GM21390 (cell line): ENCODE results near the gene CNOT4.
"Not testable (repeated sequence)": the region's sequence is repeated elsewhere in the genome, so short reads cannot be mapped to it uniquely, and the experiment has no call there.

Source experiments
- ATAC-seq: cut with Tn5 transposase; IDR thresholded peaks from one replicate; pipeline ENCODE4 v1.9.1; 2021; ENCODE audit not compliant: unreplicated experiment

The CNOT4 gene

GRCh38 chr7:135514856-135515255 lies 5.0 kb upstream of the CNOT4 start:
- ATAC-seq: no peak

DNA sequence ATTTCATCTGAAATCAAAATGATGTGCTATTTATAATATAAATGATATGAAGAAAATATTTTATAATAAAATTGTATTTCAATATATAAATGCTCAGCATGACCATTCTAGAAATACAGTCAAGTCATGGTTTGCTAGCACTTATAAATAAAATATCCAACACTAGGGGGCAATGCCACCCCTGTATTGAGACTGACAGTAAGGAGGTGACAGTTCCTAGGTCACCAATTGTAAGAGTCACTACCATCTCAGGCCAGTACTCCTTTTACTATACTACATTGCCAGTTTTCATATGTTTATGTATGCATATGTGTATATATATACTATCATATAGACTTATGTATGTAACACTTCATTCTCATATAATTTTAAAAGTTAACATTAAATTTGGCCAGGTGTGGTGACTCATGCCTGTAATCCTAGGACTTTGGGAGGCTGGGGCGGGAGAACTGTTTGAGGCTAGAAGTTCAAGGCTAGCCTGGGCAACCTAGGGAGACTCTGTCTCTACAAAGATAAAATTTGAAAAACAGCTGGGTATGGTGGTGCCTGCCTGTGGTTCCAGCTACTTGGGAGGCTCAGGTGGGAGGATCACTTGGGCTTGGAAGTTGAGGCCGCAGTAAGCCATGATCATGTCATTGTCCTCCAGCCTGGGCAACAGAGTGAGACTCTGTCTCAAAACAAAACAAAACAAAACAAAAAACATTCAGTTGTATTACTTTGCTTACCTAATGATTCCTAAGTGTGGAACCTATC lies 2.4 kb upstream of the CNOT4 start:
- ATAC-seq: peak; percentile 27

DNA sequence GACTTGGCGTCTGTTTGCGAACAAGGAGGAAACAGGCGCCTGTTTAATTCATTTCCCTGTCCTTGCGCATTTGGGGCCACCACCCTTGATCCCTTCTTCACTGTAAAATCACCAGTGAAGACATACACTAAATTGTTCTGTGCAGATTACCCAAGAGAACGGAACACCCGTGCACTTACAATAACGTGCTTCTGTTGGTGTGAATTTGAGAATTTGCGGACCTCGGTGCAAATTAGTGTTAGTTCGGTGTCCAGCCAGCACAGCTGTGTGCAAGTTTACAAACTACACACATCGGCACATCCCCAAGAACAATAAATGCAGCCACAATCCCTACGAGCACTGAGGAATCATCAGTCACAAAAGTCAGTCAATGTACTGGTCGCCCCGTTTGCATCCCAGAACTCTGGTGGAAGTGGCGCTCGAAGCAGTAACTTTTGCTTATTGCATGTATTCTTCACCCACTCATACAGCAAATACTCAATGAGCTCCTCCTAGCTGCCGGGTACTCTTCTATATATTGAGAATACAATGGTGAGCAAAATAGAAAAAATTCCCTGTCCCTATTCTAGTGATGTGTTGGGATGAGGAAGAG lies 786 bp upstream of the CNOT4 start:
- no peak for ATAC-seq

GRCh38 chr7:135509589-135509838 lies 388 bp downstream of the CNOT4 start:
- no peak for ATAC-seq

GRCh38 chr7:135508883-135509588 lies 866 bp downstream of the CNOT4 start:
- peak; percentile 22 for ATAC-seq

DNA sequence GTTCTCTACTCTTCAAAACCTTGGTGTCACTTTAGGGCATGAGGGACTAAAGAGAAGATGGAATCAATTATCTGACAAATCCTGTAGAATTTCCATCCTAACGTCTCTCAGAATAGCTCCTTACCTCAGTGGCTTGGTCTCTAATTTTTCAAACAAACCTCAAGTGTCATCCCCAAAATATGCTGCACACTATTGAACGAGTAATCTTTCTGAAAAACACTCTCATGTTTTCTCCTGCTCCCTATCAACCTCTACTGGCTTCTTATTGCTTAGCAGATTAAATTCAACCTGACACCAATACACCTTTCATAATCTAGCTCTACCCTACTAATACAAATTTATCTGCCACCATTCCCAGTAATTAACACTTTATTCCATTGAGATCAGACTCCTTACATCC lies 8.5 kb downstream of the CNOT4 start:
- no peak for ATAC-seq

- ATAC-seq: no peak
These were observed 10.1 kb downstream of the CNOT4 start for GRCh38 chr7:135499818-135500217.

DNA sequence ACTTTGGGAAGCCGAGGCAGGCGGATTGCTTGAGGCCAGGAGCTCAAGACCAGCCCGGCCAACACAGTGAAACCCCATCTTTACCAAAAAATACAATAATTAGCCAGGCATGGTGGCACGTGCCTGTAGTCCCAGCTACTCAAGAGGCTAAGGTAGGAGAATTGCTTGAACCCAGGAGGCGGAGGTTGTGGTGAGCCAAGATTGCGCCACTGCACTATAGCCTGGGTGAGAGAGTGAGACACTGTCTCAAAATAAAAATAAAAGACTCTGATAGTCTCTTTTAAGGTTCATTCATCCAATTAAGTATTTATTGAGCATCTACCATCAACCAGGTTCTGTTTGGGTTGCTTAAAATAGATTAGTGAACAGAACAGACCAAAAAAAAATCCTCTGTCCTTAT lies 12.7 kb downstream of the CNOT4 start:
- not testable (repeated sequence) for ATAC-seq

DNA sequence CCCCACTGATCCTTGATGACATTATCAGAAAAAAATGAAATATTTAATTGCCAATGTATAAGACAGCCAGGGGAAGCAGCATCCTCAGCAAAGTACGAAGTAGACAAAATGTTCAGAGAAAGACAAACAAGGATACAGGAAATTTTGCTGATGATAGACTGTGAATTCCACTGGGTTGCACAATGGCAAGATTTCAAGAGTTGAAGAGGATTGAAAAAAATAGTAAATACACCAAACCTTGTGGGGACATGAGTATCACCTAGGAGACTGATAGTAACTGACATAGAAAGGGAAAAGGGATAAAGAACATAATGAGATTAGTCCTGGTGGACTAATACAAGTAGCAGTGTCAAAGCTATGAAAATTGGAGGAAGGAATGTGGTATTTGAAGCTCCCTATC lies 16.5 kb downstream of the CNOT4 start:
- ATAC-seq: no peak

- no peak for ATAC-seq
These were observed 17.8 kb downstream of the CNOT4 start for GRCh38 chr7:135492151-135492550.

GRCh38 chr7:135490783-135491182 lies 19.1 kb downstream of the CNOT4 start:
- ATAC-seq: no peak

DNA sequence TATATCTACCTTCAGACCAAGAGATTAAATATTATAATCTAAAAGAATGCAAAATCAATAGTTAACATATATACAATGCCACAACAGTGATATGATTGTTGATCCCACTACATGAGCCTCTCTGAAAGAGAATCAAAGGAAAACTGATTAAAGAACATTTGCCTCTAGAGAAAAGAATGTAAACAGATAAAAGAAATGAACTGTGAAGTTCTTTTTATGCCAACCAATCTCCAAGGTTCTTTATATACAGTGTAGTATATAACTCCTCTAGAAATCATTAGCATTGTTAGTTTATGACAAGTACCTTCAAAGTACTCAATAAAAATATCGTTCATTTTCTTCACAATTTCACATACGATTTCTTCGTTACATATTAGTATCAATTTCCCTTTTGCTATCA lies 20.1 kb downstream of the CNOT4 start:
- ATAC-seq: no peak

DNA sequence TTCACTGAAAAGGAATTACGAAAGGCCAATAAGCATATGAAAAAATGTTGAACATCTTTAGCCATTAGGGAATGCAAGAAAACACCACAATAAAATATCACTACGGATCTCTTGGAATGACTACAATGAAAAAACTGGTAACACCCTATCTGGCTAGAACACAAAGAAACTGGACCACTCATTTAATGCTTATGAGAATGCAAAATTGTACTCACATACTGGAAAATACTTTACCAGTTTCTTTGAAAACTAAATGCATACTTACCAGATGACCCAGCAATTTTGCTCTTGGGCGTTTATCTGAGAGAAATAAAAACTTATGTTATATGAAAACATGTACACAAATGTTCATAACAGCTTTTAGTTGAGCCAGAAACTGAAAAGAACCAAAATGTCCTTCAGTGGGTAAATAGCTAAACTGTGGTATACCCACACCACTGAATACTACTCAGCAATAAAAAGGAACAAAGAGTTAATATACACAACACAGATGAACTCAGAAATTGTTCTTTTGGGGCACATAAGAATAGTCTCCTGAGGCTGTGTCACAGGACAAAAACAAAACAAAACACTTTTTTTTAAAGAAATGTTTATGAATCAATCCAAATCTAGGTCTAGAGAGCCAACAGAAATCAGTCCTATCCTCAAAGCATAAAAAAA lies 23.5 kb downstream of the CNOT4 start:
- ATAC-seq: no peak

DNA sequence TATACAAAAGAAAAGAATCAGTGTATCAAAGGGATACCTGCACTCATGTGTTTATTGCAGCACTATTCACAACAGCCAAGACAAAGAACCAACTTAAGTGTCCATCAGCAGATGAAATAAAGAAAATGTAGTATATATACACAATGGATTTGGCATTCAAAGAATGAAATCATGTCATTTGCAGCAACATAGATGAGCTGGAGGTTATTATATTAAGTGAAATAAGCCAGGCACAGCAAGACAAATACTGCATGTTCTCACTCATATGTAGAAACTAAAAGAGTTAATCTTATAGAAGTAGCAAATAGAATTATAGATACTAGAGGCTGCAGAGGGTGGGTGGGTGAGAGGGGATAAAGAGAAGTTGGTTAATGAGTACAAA lies 28.3 kb downstream of the CNOT4 start:
- ATAC-seq: no peak

DNA sequence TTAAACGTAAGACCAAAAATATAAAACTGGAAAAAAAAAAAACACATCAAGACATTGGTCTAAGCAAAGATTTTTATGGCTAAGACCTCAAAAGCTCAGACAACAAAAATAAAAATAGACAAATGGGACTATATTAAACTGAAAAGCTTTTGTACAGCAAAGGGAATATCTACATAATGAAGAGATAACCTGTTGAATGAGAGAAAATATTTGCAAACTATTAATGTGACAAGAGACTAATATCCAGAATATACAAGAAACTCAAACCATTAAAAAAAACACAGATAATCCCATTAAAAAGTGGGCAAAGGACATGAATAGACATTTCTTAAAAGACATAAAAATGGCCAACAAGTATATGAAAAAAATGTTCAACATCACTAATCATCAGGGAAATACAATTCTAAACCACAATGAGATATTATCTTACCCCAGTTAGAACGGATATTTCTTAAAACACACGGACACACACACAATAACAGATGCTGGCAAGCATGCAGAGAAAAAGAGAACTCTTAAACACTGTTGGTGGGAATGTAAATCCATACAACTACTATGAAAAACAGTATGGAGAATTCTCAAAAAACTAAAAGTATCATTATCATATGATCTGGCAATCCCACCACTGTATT lies 28.8 kb downstream of the CNOT4 start:
- ATAC-seq: no peak

GRCh38 chr7:135475521-135475920 lies 34.4 kb downstream of the CNOT4 start:
- ATAC-seq: no peak

DNA sequence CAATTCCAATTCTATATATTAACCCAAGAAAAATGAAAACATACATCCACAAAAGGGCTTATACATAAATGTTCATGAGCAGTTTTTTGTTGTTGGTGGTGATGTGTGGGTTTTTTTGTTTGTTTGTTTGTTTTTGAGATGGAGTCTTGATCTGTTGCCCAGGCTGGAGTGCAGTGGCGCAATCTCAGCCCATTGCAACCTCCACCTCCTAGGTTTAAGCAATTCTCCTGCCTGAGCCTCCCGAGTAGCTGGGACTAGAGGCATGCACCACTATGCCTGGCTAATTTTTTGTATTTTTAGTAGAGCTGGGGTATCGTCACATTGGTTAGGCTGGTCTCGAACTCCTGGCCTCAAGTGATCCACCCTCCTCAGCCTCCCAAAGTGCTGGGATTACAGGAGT lies 40.2 kb downstream of the CNOT4 start:
- ATAC-seq: not testable (repeated sequence)

DNA sequence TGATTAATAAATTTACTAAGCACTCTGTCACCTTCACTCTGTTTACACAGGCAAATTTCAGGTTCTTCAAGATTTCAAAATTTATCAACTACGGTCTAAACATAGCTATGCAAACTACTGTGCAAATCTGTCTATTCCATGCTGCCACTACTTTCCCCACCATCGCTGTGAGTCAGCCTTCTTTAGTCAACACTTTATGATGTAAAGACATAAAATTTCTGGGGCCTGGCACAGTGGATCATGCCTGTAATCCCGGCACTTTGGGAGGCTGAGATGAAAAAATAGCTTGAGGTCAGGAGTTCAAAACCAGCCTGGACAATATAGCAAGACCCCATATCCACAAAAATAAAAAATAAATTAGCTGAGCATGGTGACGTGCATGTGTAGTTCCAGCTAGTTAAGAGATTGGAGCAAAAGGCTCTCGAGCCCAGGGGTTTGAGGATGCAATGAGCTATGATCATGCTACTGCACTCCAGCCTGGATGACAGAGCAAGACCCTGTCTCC lies 42.6 kb downstream of the CNOT4 start:
- ATAC-seq: no peak

GRCh38 chr7:135466442-135467206 lies 43.3 kb downstream of the CNOT4 start:
- no peak for ATAC-seq

- no peak for ATAC-seq
These were observed 46.0 kb downstream of the CNOT4 start for GRCh38 chr7:135463908-135464307.
